ENCODE results near the gene OR52W1. TPM values are rescaled to one million over a fixed set of nuclear protein-coding genes. Genes with fewer than 3 reads are reported as not detected.

The OR52W1 gene
- total RNA-seq, 2 donors from 2014 or later: not detected

DNA sequence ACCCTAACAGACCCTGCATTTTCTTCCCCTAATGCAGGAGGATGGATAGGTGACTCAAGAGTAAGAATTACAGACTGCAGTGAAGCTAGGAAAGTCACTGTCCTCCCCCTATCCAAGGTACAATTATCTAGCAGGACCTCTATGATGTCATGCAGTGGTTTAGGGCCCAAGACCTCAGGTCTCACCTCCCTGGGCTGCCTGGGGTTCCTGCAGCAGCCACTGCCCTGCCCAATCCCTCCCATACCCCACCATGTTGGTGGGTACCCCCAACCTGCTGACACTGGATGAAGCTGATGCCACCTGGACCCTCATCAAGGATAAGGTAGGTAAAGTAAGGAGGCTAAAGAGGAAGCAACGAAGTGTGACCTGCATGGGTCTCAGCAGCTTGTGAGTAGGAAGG is 6.3 kb downstream of the OR52W1 start, which contains the start of gene C11orf42:
Gene C11orf42, plus strand, starts transcription at position 192 of the 400 bp plus-strand sequence. Its CDS starts 59 bp downstream, at position 251.
- Mint-ChIP-seq H3K4me1 (no peaks in the 10 kb centered on the region), H3K4me3 (no peak within 1 kb of the TSS)
- peaks cover 72% of the 10 kb centered on the region for H3K36me3 ChIP-seq (ENCODE audit: control insufficient read depth, insufficient read depth, low read length)

DNA sequence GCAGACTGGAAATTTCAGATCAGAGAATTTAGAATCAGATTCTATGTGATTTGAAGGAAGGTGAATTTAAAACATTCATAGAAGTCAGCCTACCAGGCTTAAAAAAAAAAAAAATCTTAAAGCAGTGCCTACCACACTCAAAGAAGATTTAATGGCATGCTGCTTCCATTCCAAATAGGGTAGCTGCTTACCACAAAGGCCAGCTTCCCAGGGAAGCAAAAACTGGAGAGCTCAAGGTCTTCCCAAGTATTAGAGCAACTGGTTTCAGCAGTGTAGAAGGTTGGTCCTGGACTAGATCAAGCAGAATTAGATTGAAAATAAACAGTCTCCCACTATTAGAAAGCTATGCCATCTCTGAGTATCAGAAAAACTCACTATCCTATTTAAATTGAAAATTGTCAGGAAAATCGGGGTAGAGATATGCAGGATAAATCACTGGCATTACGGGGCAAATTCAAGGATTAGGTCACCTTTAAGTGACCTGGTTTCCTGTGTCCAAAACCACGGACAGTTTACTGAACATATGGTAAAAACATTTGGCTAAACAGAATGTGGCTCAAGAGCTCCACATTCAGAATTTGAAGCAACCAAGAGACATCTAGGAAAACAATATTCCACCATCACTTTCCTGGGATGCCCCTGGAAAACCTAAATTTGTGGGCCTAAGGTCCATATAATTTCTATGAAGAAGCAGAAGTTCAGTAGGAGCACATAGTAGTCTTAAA is 7.6 kb downstream of the OR52W1 start:
- Histone ChIP-seq H3K27me3 (ENCODE audit: control insufficient read depth, insufficient read depth, low read length, poor library complexity, severe bottlenecking) (no peaks in the 10 kb centered on the region), H3K4me1 (ENCODE audit: control insufficient read depth, insufficient read depth, low read length) (no peaks in the 10 kb centered on the region), H3K9me3 (ENCODE audit: control insufficient read depth, low read length) (no peaks in the 10 kb centered on the region), H3K4me3 (ENCODE audit: low read length) (no peak overlapping the region), H3K36me3 (ENCODE audit: control insufficient read depth, insufficient read depth, low read length) (peaks cover 85% of the 10 kb centered on the region), H3K27ac (ENCODE audit: low read depth, low read length) (no peak overlapping the region), H3K9ac (ENCODE audit: extremely low read depth, low read length, poor library complexity, severe bottlenecking) (no peak overlapping the region)
- Mint-ChIP-seq H3K9me3 (no peaks in the 10 kb centered on the region), H3K27ac (no peak overlapping the region), H3K36me3 (ENCODE audit: low read depth) (peaks cover 35% of the 10 kb centered on the region), H3K27me3 (ENCODE audit: insufficient read depth) (no peaks in the 10 kb centered on the region), H3K4me1 (no peaks in the 10 kb centered on the region), H3K4me3 (no peak overlapping the region)
- TF ChIP-seq, protein P1, sequence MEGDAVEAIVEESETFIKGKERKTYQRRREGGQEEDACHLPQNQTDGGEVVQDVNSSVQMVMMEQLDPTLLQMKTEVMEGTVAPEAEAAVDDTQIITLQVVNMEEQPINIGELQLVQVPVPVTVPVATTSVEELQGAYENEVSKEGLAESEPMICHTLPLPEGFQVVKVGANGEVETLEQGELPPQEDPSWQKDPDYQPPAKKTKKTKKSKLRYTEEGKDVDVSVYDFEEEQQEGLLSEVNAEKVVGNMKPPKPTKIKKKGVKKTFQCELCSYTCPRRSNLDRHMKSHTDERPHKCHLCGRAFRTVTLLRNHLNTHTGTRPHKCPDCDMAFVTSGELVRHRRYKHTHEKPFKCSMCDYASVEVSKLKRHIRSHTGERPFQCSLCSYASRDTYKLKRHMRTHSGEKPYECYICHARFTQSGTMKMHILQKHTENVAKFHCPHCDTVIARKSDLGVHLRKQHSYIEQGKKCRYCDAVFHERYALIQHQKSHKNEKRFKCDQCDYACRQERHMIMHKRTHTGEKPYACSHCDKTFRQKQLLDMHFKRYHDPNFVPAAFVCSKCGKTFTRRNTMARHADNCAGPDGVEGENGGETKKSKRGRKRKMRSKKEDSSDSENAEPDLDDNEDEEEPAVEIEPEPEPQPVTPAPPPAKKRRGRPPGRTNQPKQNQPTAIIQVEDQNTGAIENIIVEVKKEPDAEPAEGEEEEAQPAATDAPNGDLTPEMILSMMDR (conservative IDR thresholded peaks at IDR 0.05): no peak
- 87 to 100% methylated on average over 3 of the region's 3 CpGs for WGBS, 2 experiments (ENCODE audit: insufficient coverage in 1 of 2, insufficient read length in 1 of 2)
- DNase-seq: no peak

More for the DNA sequence above, 6.3 kb downstream of the OR52W1 start, which contains the start of gene C11orf42:
- Mint-ChIP-seq H3K36me3 (ENCODE audit: low read depth) (peaks cover 27% of the 10 kb centered on the region), H3K9me3 (no peaks in the 10 kb centered on the region), H3K27me3 (ENCODE audit: insufficient read depth) (no peaks in the 10 kb centered on the region), H3K27ac (no peak within 1 kb of the TSS)
- TF ChIP-seq, protein P1 (conservative IDR thresholded peaks at IDR 0.05): no peak
- Histone ChIP-seq H3K9me3 (ENCODE audit: control insufficient read depth, low read length) (no peaks in the 10 kb centered on the region), H3K27me3 (ENCODE audit: control insufficient read depth, insufficient read depth, low read length, poor library complexity, severe bottlenecking) (no peaks in the 10 kb centered on the region), H3K4me1 (ENCODE audit: control insufficient read depth, insufficient read depth, low read length) (no peaks in the 10 kb centered on the region), H3K27ac (ENCODE audit: low read depth, low read length) (no peak within 1 kb of the TSS), H3K9ac (ENCODE audit: extremely low read depth, low read length, poor library complexity, severe bottlenecking) (no peak within 1 kb of the TSS), H3K4me3 (ENCODE audit: low read length) (no peak within 1 kb of the TSS)
- DNase-seq: no peak
- 75% methylated on average over 1 of the region's 1 CpG; no CpG with 5 or more reads in 1 of the 2 experiments for WGBS, 2 experiments (ENCODE audit: insufficient coverage in 1 of 2, insufficient read length in 1 of 2)

DNA sequence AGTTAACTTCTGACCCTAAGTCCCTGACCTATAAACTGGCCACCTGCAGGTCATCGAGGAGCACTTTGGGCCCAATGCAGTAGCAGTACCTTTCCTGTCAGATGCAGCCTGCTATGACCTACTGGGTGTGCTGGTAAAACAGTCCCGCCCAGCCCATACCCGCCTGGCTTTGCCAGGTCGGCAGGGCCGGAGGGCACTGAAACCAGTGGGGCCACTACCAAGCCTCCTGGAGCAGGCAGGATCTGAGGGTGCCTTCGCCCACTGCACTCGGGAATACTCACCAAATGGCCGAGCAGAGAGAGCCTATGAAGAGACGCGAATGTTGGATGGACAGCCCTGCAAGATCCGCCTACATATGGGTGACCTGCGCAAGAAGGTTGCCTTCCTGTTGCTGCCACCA is 10.8 kb downstream of the OR52W1 start:
- WGBS, 2 experiments (ENCODE audit: insufficient coverage in 1 of 2, insufficient read length in 1 of 2): 94 to 95% methylated on average over 8 to 12 of the region's 12 CpGs
- no peaks in the 10 kb centered on the region for H3K9me3 Mint-ChIP-seq
- TF ChIP-seq, protein P1 (conservative IDR thresholded peaks at IDR 0.05): no peak
- H3K36me3 Mint-ChIP-seq (ENCODE audit: low read depth): peaks cover 34% of the 10 kb centered on the region
- H3K27me3 Mint-ChIP-seq (ENCODE audit: insufficient read depth): no peaks in the 10 kb centered on the region
- H3K4me1 Mint-ChIP-seq: no peaks in the 10 kb centered on the region
- Histone ChIP-seq H3K36me3 (ENCODE audit: control insufficient read depth, insufficient read depth, low read length) (peaks cover 97% of the 10 kb centered on the region), H3K27me3 (ENCODE audit: control insufficient read depth, insufficient read depth, low read length, poor library complexity, severe bottlenecking) (no peaks in the 10 kb centered on the region), H3K27ac (ENCODE audit: low read depth, low read length) (no peak overlapping the region), H3K9ac (ENCODE audit: extremely low read depth, low read length, poor library complexity, severe bottlenecking) (no peak overlapping the region), H3K4me3 (ENCODE audit: low read length) (no peak overlapping the region), H3K4me1 (ENCODE audit: control insufficient read depth, insufficient read depth, low read length) (no peaks in the 10 kb centered on the region), H3K9me3 (ENCODE audit: control insufficient read depth, low read length) (no peaks in the 10 kb centered on the region)
- DNase-seq: no peak
- H3K4me3 Mint-ChIP-seq: no peak overlapping the region
- H3K27ac Mint-ChIP-seq: no peak overlapping the region

Data from endodermal cell (in vitro differentiated cells).